Daoy (cell line): ENCODE results near the gene CBR3. TPM values are rescaled to one million over a fixed set of nuclear protein-coding genes. Genes with fewer than 3 reads are reported as not detected.

Source experiments
- DNase-seq: peaks from one replicate; pipeline ENCODE4 v3.0.0-alpha.2; 2015; ENCODE audit warnings: low read depth
- total RNA-seq: library from RNA; depleted of rRNA; stranded (reverse); fragments of >200 nt; shearing (Covaris generic); gene quantifications from 2 replicates; pipeline ENCODE4 v1.2.3, GENCODE V29; 2014

Gene CBR3
- total RNA-seq, 1 experiment from 2014 or later, result 37.0 TPM

- no peak for DNase-seq
Measured at GRCh38 chr21:36155603-36156338, 20.9 kb downstream of the CBR3 start.

GRCh38 chr21:36156339-36156814 lies 21.5 kb downstream of the CBR3 start:
- peak; percentile 100 for DNase-seq

GRCh38 chr21:36156815-36157670 lies 22.2 kb downstream of the CBR3 start, which contains the start of gene DOP1B:
Gene DOP1B (plus strand): TSS chr21:36156824. CDS start chr21:36164734, 7,910 bp downstream.
- no peak for DNase-seq

GRCh38 chr21:36159356-36159921 lies 24.6 kb downstream of the CBR3 start:
- DNase-seq, result no peak

- DNase-seq, result no peak
Measured at GRCh38 chr21:36160850-36161178, 25.9 kb downstream of the CBR3 start.

- DNase-seq, result peak; percentile 34
Measured at GRCh38 chr21:36162631-36163030, 27.8 kb downstream of the CBR3 start.

GRCh38 chr21:36163750-36164741 lies 29.2 kb downstream of the CBR3 start:
- no peak for DNase-seq

- no peak for DNase-seq
Measured at GRCh38 chr21:36165356-36165755, 30.5 kb downstream of the CBR3 start.

- DNase-seq, result no peak
Measured at GRCh38 chr21:36166705-36167104, 31.8 kb downstream of the CBR3 start.

GRCh38 chr21:36167541-36167940 lies 32.7 kb downstream of the CBR3 start:
- DNase-seq, result no peak

GRCh38 chr21:36169470-36170128 lies 34.7 kb downstream of the CBR3 start:
- no peak for DNase-seq

- no peak for DNase-seq
Measured at GRCh38 chr21:36170823-36171222, 35.9 kb downstream of the CBR3 start.

- DNase-seq, result no peak
Measured at GRCh38 chr21:36171336-36171735, 36.5 kb downstream of the CBR3 start.

GRCh38 chr21:36171741-36172331 lies 37.0 kb downstream of the CBR3 start:
- no peak for DNase-seq

GRCh38 chr21:36174780-36175179 lies 39.9 kb downstream of the CBR3 start:
- no peak for DNase-seq

- no peak for DNase-seq
Measured at GRCh38 chr21:36175771-36176565, 41.1 kb downstream of the CBR3 start.

GRCh38 chr21:36178349-36178748 lies 43.5 kb downstream of the CBR3 start:
- DNase-seq, result no peak

- DNase-seq, result no peak
Measured at GRCh38 chr21:36179145-36179544, 44.3 kb downstream of the CBR3 start.

GRCh38 chr21:36180963-36181362 lies 46.1 kb downstream of the CBR3 start:
- no peak for DNase-seq
